ENCODE measurements around the gene RETREG2. TPM values are rescaled to one million over a fixed set of nuclear protein-coding genes. Genes with fewer than 3 reads are reported as not detected.

The RETREG2 gene
- total RNA-seq, 1 donor from 2014 or later: 49.0 TPM

Other genes with a start within 250 kb of the RETREG2 start
- gene CDK5R2, start 218.6 kb upstream of the RETREG2 start, total RNA-seq: not detected in 2 replicates
- not detected in 2 replicates for gene FEV, start 193.1 kb upstream of the RETREG2 start, total RNA-seq
- gene CRYBA2, start 184.9 kb upstream of the RETREG2 start, total RNA-seq: not detected in 2 replicates
- gene CFAP65, start 136.8 kb upstream of the RETREG2 start, total RNA-seq: not detected in 2 replicates
- gene IHH, start 117.4 kb upstream of the RETREG2 start, total RNA-seq: under 0.01 TPM in 2 replicates
- 13.7 and 16.3 TPM in 2 replicates for gene NHEJ1, start 17.5 kb upstream of the RETREG2 start, total RNA-seq
- gene SLC23A3, start 8.2 kb upstream of the RETREG2 start, total RNA-seq: 0.64 and 0.89 TPM in 2 replicates
- gene CNPPD1, start 1.4 kb upstream of the RETREG2 start, total RNA-seq: 16.7 and 29.0 TPM in 2 replicates
- 20.0 and 22.1 TPM in 2 replicates for gene ZFAND2B, start 28.5 kb downstream of the RETREG2 start, total RNA-seq
- 21.4 and 27.3 TPM in 2 replicates for gene ABCB6, start 40.7 kb downstream of the RETREG2 start, total RNA-seq
- 34.5 and 60.4 TPM in 2 replicates for gene ATG9A, start 51.4 kb downstream of the RETREG2 start, total RNA-seq
- 15.8 and 19.2 TPM in 2 replicates for gene ANKZF1, start 51.5 kb downstream of the RETREG2 start, total RNA-seq
- 4.7 and 5.6 TPM in 2 replicates for gene GLB1L, start 67.2 kb downstream of the RETREG2 start, total RNA-seq
- 14.5 and 16.3 TPM in 2 replicates for gene STK16, start 67.2 kb downstream of the RETREG2 start, total RNA-seq
- gene TUBA4B, start 75.0 kb downstream of the RETREG2 start, total RNA-seq: not detected in 2 replicates
- 12.1 and 14.4 TPM in 2 replicates for gene TUBA4A, start 75.6 kb downstream of the RETREG2 start, total RNA-seq
- gene DNAJB2, start 101.1 kb downstream of the RETREG2 start, total RNA-seq: 15.4 and 30.0 TPM in 2 replicates
- not detected in 2 replicates for gene PTPRN, start 131.1 kb downstream of the RETREG2 start, total RNA-seq
- not detected in 2 replicates for gene RESP18, start 154.5 kb downstream of the RETREG2 start, total RNA-seq
- gene DNPEP, start 209.6 kb downstream of the RETREG2 start, total RNA-seq: 53.1 and 69.5 TPM in 2 replicates
- gene DES, start 240.1 kb downstream of the RETREG2 start, total RNA-seq: not detected in 2 replicates